Measurements from ENCODE around the gene G6PD. TPM values are rescaled to one million over a fixed set of nuclear protein-coding genes. Genes with fewer than 3 reads are reported as not detected.
"Not testable (repeated sequence)": the region's sequence is repeated elsewhere in the genome, so short reads cannot be mapped to it uniquely, and the experiment has no call there.

Gene G6PD
- total and polyA plus RNA-seq, 7 experiments from 2014 or later, result 3.9 to 74.3 (median 46.3) TPM

- ATAC-seq (peak; percentile 45), DNase-seq (no peak)
- intact Hi-C loops (cut with micrococcal nuclease), result no loop called here
- H3K27me3 ChIP-seq (ENCODE audit: control insufficient read depth in 2 of 2, insufficient read depth in 2 of 2, low read length in 2 of 2), result no peaks in the 10 kb centered on the region
- no peak overlapping the region for H3K27ac ChIP-seq (ENCODE audit: low read depth, low read length)
- POLR2A ChIA-PET, result interaction anchor here (0.7 to 0.9 kb wide), 2 partner anchors 12 to 44 kb away, joined by 3 read pairs; partner anchors contain the start of gene SLC10A3
- H3K4me1 ChIP-seq (ENCODE audit: control insufficient read depth in 2 of 2, insufficient read depth in 2 of 2, low read length in 2 of 2), result no peaks in the 10 kb centered on the region
- H3K9me3 Mint-ChIP-seq, result peaks cover 0 to 4% (median 0%) of the 10 kb centered on the region in 11 donors
- no peak overlapping the region for H3K27ac Mint-ChIP-seq
- CTCF ChIA-PET, result no interaction called here
- no peaks in the 10 kb centered on the region for H3K9me3 ChIP-seq (ENCODE audit: control insufficient read depth in 2 of 3, low read length in 3 of 3)
- peaks cover 0 to 30% (median 0%) of the 10 kb centered on the region in 3 experiments for H3K36me3 ChIP-seq (ENCODE audit: control insufficient read depth in 2 of 3, insufficient read depth in 3 of 3, low read length in 3 of 3)
- no peaks in the 10 kb centered on the region for H3K27me3 Mint-ChIP-seq
- no peak overlapping the region for H3K4me3 Mint-ChIP-seq
- H3K4me1 Mint-ChIP-seq, result no peaks in the 10 kb centered on the region
- H3K36me3 Mint-ChIP-seq, result peaks cover 0 to 1% (median 0%) of the 10 kb centered on the region in 5 donors
- H3K4me3 ChIP-seq (ENCODE audit: low read length), result no peak overlapping the region
These were observed 43.7 kb downstream of the G6PD start for GRCh38 chrX:154502989-154503388.

- no peak overlapping the region for H3K27ac ChIP-seq (ENCODE audit: low read depth, low read length)
- no peaks in the 10 kb centered on the region for H3K27me3 ChIP-seq (ENCODE audit: control insufficient read depth in 2 of 2, insufficient read depth in 2 of 2, low read length in 2 of 2)
- Mint-ChIP-seq H3K36me3 (peaks cover 0 to 1% (median 0%) of the 10 kb centered on the region in 5 donors), H3K4me1 (no peaks in the 10 kb centered on the region), H3K27me3 (no peaks in the 10 kb centered on the region), H3K9me3 (peaks cover 0 to 4% (median 0%) of the 10 kb centered on the region in 11 donors), H3K4me3 (no peak overlapping the region), H3K27ac (no peak overlapping the region)
- H3K4me1 ChIP-seq (ENCODE audit: control insufficient read depth in 2 of 2, insufficient read depth in 2 of 2, low read length in 2 of 2), result no peaks in the 10 kb centered on the region
- DNase-seq, result no peak
- intact Hi-C loops (cut with micrococcal nuclease), result no loop called here
- peaks cover 0 to 22% (median 0%) of the 10 kb centered on the region in 3 experiments for H3K36me3 ChIP-seq (ENCODE audit: control insufficient read depth in 2 of 3, insufficient read depth in 3 of 3, low read length in 3 of 3)
- CTCF ChIA-PET, result no interaction called here
- no peak for ATAC-seq
- POLR2A ChIA-PET, result interaction anchor here (0.7 to 0.9 kb wide), 2 partner anchors 11 kb away, joined by 3 read pairs; partner anchors contain the start of gene SLC10A3
- H3K9me3 ChIP-seq (ENCODE audit: control insufficient read depth in 2 of 3, low read length in 3 of 3), result no peaks in the 10 kb centered on the region
- H3K4me3 ChIP-seq (ENCODE audit: low read length), result no peak overlapping the region
These were observed 44.5 kb downstream of the G6PD start for GRCh38 chrX:154502098-154502497.

GRCh38 chrX:154501423-154501822, 45.2 kb downstream of the G6PD start:
- H3K9me3 Mint-ChIP-seq, result not testable (repeated sequence)
- POLR2A ChIA-PET, result interaction anchor here (0.7 to 1.2 kb wide), 2 partner anchors 10 to 102 kb away, joined by 3 read pairs; no protein-coding TSS in a partner anchor

GRCh38 chrX:154496591-154497137, 50.0 kb downstream of the G6PD start:
- H3K9me3 Mint-ChIP-seq; H3K4me1 Mint-ChIP-seq; H3K27me3 ChIP-seq (ENCODE audit: control insufficient read depth in 2 of 2, insufficient read depth in 2 of 2, low read length in 2 of 2); H3K36me3 Mint-ChIP-seq; H3K9me3 ChIP-seq (ENCODE audit: control insufficient read depth in 2 of 3, low read length in 3 of 3); H3K27me3 Mint-ChIP-seq; H3K4me3 Mint-ChIP-seq; H3K27ac ChIP-seq (ENCODE audit: low read depth, low read length); H3K36me3 ChIP-seq (ENCODE audit: control insufficient read depth in 2 of 3, insufficient read depth in 3 of 3, low read length in 3 of 3); H3K4me1 ChIP-seq (ENCODE audit: control insufficient read depth in 2 of 2, insufficient read depth in 2 of 2, low read length in 2 of 2); POLR2A ChIA-PET; CTCF ChIA-PET; ATAC-seq; H3K4me3 ChIP-seq (ENCODE audit: low read length); DNase-seq: not testable (repeated sequence)
- intact Hi-C loops (cut with micrococcal nuclease), result loop anchor here in 1 of 2 donors (10.0 kb wide), 1 partner anchor 572 kb away; the partner anchor contains the start of gene ARHGAP4
- peak overlapping the region in 1 of 9 donors; percentile 63 for H3K27ac Mint-ChIP-seq

More at GRCh38 chrX:154501423-154501822, 45.2 kb downstream of the G6PD start:
- H3K27me3 ChIP-seq (ENCODE audit: control insufficient read depth in 2 of 2, insufficient read depth in 2 of 2, low read length in 2 of 2); H3K4me1 ChIP-seq (ENCODE audit: control insufficient read depth in 2 of 2, insufficient read depth in 2 of 2, low read length in 2 of 2); DNase-seq; H3K36me3 Mint-ChIP-seq; H3K27ac Mint-ChIP-seq; H3K4me1 Mint-ChIP-seq; CTCF ChIA-PET; H3K9me3 ChIP-seq (ENCODE audit: control insufficient read depth in 2 of 3, low read length in 3 of 3); ATAC-seq; intact Hi-C loops (cut with micrococcal nuclease); H3K27ac ChIP-seq (ENCODE audit: low read depth, low read length); H3K27me3 Mint-ChIP-seq; H3K4me3 Mint-ChIP-seq; H3K4me3 ChIP-seq (ENCODE audit: low read length): not testable (repeated sequence)
- peaks cover 0 to 15% (median 0%) of the 10 kb centered on the region in 3 experiments for H3K36me3 ChIP-seq (ENCODE audit: control insufficient read depth in 2 of 3, insufficient read depth in 3 of 3, low read length in 3 of 3)

DNA sequence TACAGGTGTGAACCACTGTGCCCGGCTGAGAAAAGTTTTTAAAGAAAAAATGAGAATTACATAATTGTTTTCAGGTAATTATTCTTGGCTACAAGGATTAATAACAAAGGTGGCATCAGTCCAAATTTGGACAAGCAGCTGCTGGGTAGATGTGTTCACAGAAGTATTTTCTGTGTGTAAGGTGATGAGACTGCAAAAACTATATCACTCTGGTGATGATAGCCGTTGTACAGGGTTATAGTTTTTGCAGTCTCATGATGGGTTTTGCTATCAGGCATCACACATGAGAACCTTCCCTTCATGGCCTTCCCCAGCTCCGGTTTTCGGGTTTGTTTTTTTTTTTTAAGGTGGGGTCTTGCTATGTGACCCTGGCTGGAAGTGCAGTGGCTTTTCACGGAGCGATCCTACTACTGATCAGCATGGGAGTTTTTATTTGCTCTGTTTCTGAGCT, 51.1 kb downstream of the G6PD start:
- CTCF ChIA-PET, result no interaction called here
- DNase-seq (no peak), ATAC-seq (no peak)
- H3K27me3 ChIP-seq (ENCODE audit: control insufficient read depth in 2 of 2, insufficient read depth in 2 of 2, low read length in 2 of 2), result no peaks in the 10 kb centered on the region
- Mint-ChIP-seq H3K9me3 (no peaks in the 10 kb centered on the region), H3K4me3 (no peak overlapping the region), H3K27ac (no peak overlapping the region), H3K36me3 (no peaks in the 10 kb centered on the region), H3K27me3 (no peaks in the 10 kb centered on the region), H3K4me1 (peaks cover 0 to 4% (median 0%) of the 10 kb centered on the region in 7 donors)
- no peaks in the 10 kb centered on the region for H3K4me1 ChIP-seq (ENCODE audit: control insufficient read depth in 2 of 2, insufficient read depth in 2 of 2, low read length in 2 of 2)
- POLR2A ChIA-PET, result interaction anchor here (0.7 kb wide), 1 partner anchor 21 kb away, joined by 3 read pairs; the partner anchor contains the start of gene FAM3A
- H3K27ac ChIP-seq (ENCODE audit: low read depth, low read length), result no peak overlapping the region
- intact Hi-C loops (cut with micrococcal nuclease), result loop anchor here in 1 of 2 donors (10.0 kb wide), 1 partner anchor 571 kb away; the partner anchor contains the start of gene ARHGAP4
- no peaks in the 10 kb centered on the region for H3K9me3 ChIP-seq (ENCODE audit: control insufficient read depth in 2 of 3, low read length in 3 of 3)
- no peaks in the 10 kb centered on the region for H3K36me3 ChIP-seq (ENCODE audit: control insufficient read depth in 2 of 3, insufficient read depth in 3 of 3, low read length in 3 of 3)
- H3K4me3 ChIP-seq (ENCODE audit: low read length), result no peak overlapping the region

GRCh38 chrX:154494715-154495114, 51.9 kb downstream of the G6PD start:
- intact Hi-C loops (cut with micrococcal nuclease), result loop anchor here in 1 of 2 donors (10.0 kb wide), 1 partner anchor 570 kb away; the partner anchor contains the start of gene ARHGAP4
- H3K9me3 Mint-ChIP-seq, result no peaks in the 10 kb centered on the region
- Histone ChIP-seq H3K36me3 (ENCODE audit: control insufficient read depth in 2 of 3, insufficient read depth in 3 of 3, low read length in 3 of 3) (no peaks in the 10 kb centered on the region), H3K27me3 (ENCODE audit: control insufficient read depth in 2 of 2, insufficient read depth in 2 of 2, low read length in 2 of 2) (no peaks in the 10 kb centered on the region), H3K4me1 (ENCODE audit: control insufficient read depth in 2 of 2, insufficient read depth in 2 of 2, low read length in 2 of 2) (no peaks in the 10 kb centered on the region), H3K4me3 (ENCODE audit: low read length) (no peak overlapping the region), H3K9me3 (ENCODE audit: control insufficient read depth in 2 of 3, low read length in 3 of 3) (no peaks in the 10 kb centered on the region), H3K27ac (ENCODE audit: low read depth, low read length) (no peak overlapping the region)
- CTCF ChIA-PET, result no interaction called here
- no peak overlapping the region for H3K4me3 Mint-ChIP-seq
- no peak overlapping the region for H3K27ac Mint-ChIP-seq
- POLR2A ChIA-PET, result no interaction called here
- no peak for ATAC-seq
- H3K4me1 Mint-ChIP-seq, result peaks cover 0 to 5% (median 1%) of the 10 kb centered on the region in 7 donors
- H3K27me3 Mint-ChIP-seq, result no peaks in the 10 kb centered on the region
- no peak for DNase-seq
- H3K36me3 Mint-ChIP-seq, result no peaks in the 10 kb centered on the region

Data from naive thymus-derived CD4-positive, alpha-beta T cell (primary cell).